Suprapubic skin (tissue), 4 donors: Measurements from ENCODE around the gene LDLR. TPM values are rescaled to one million over a fixed set of nuclear protein-coding genes. Genes with fewer than 3 reads are reported as not detected.

Experiments
- DNase-seq, 2 donors: peaks; one replicate each; pipeline ENCODE4 v3.0.0-alpha.2; 2019; ENCODE audit warnings: low spot score in 2 of 2
- H3K27ac ChIP-seq: fragments of 200-600 bp; sonication (generic); one replicate; pipeline ENCODE4 v1.5.1; 2019
- H3K27me3 ChIP-seq: fragments of 200-600 bp; sonication (generic); one replicate; pipeline ENCODE4 v1.5.1; 2019
- H3K36me3 ChIP-seq: fragments of 200-600 bp; sonication (generic); one replicate; pipeline ENCODE4 v1.5.1; 2019
- H3K4me1 ChIP-seq: fragments of 200-600 bp; sonication (generic); one replicate; pipeline ENCODE4 v1.5.1; 2019
- H3K4me3 ChIP-seq: fragments of 200-600 bp; sonication (generic); one replicate; pipeline ENCODE4 v1.5.1; 2019; ENCODE audit warnings: mild to moderate bottlenecking
- H3K9me3 ChIP-seq: fragments of 200-600 bp; sonication (generic); one replicate; pipeline ENCODE4 v1.5.1; 2019
- CTCF ChIP-seq, 2 donors: fragments of 200-600 bp in 1 of 2; fragments of 450-650 bp in 1 of 2; sonication (generic) in 1 of 2; IDR thresholded peaks; one replicate each; pipeline ENCODE4 v1.5.1; 2016 to 2019; ENCODE audit warnings: antibody characterized with exemption in 2 of 2, mild to moderate bottlenecking in 1 of 2, moderate library complexity in 1 of 2
- EP300 ChIP-seq: sonication (generic); formaldehyde crosslinking; IDR thresholded peaks from one replicate; pipeline ENCODE4 v1.6.1; 2017; ENCODE audit warnings: antibody characterized with exemption
- POLR2A ChIP-seq, 2 donors: fragments of 450-650 bp; IDR thresholded peaks; one replicate each; pipeline ENCODE4 v1.6.1; 2017; ENCODE audit warnings: antibody characterized with exemption in 2 of 2, mild to moderate bottlenecking in 2 of 2, moderate library complexity in 2 of 2
- POLR2AphosphoS5 ChIP-seq, 3 donors: sonication (generic); formaldehyde crosslinking; IDR thresholded peaks; one replicate each; pipeline ENCODE4 v1.6.1; 2017; ENCODE audit warnings: antibody characterized with exemption in 3 of 3
- WGBS: methylation state at CpG from one replicate; pipeline ENCODE4 v1.1.5; 2018; 5-methylcytosine and 5-hydroxymethylcytosine counted together
- total RNA-seq, 4 donors: library from RNA; depleted of rRNA; stranded (reverse); fragments of >200 nt; gene quantifications; one replicate each; pipeline ENCODE4 v1.1.0, GENCODE V29; 2016

The LDLR gene
- total RNA-seq, 4 donors from 2014 or later = 48.1 to 174 (median 119) TPM

GRCh38 chr19:11181488-11181887 lies 92.2 kb downstream of the LDLR start:
- H3K27ac ChIP-seq = peak overlapping the region; percentile 59
- TF ChIP-seq EP300 (no peak), POLR2AphosphoS5 (IDR thresholded peaks at IDR 0.05) (no peak), POLR2A (IDR thresholded peaks at IDR 0.05) (no peak), CTCF (IDR thresholded peaks at IDR 0.05) (no peak)
- DNase-seq = no peak
- WGBS = 89% methylated on average over 4 of the region's 4 CpGs
- peaks cover 16% of the 10 kb centered on the region for H3K4me1 ChIP-seq
- H3K9me3 ChIP-seq = no peaks in the 10 kb centered on the region
- H3K4me3 ChIP-seq = no peak overlapping the region
- H3K36me3 ChIP-seq = peaks cover 30% of the 10 kb centered on the region
- H3K27me3 ChIP-seq = no peaks in the 10 kb centered on the region

Other genes starting within 250 kb of the LDLR start
- gene C19orf38, start 241.0 kb upstream of the LDLR start, total RNA-seq = 1 to 10 TPM in 1 of 4 donors, not detected in 3; 1.7 TPM
- 10 to 100 TPM; 19.8 to 26.6 (median 23.2) TPM for gene CARM1, start 217.9 kb upstream of the LDLR start, total RNA-seq
- gene YIPF2, start 160.8 kb upstream of the LDLR start, total RNA-seq = 10 to 100 TPM; 32.4 to 68.0 (median 50.2) TPM
- gene TIMM29, start 160.7 kb upstream of the LDLR start, total RNA-seq = 10 to 100 TPM; 25.7 to 36.3 (median 33.0) TPM
- 100 to 1,000 TPM in 2 of 4 donors, 10 to 100 TPM in 2; 85.2 to 142 (median 101) TPM for gene SMARCA4, start 128.4 kb upstream of the LDLR start, total RNA-seq
- 1 to 10 TPM; 1.8 to 4.0 (median 3.7) TPM for gene SPC24, start 66.3 kb downstream of the LDLR start, total RNA-seq
- 10 to 100 TPM; 42.5 to 75.5 (median 65.1) TPM for gene KANK2, start 108.1 kb downstream of the LDLR start, total RNA-seq
- gene ANGPTL8, start 150.2 kb downstream of the LDLR start, total RNA-seq = not detected
- 100 to 1,000 TPM in 2 of 4 donors, 10 to 100 TPM in 2; 69.7 to 188 (median 98.3) TPM for gene DOCK6, start 173.1 kb downstream of the LDLR start, total RNA-seq
- gene TSPAN16, start 206.7 kb downstream of the LDLR start, total RNA-seq = not detected